Glomerular endothelial cell (primary cell): Measurements from ENCODE around the gene FBXO30. TPM values are rescaled to one million over a fixed set of nuclear protein-coding genes. Genes with fewer than 3 reads are reported as not detected.
A peak's percentile ranks its signal among the peaks of the same experiment; 100 is the strongest.

ENCODE experiments used
- DNase-seq: peaks from one replicate; pipeline ENCODE4 v3.0.0-alpha.2; 2011; ENCODE audit warnings: low read depth, low spot score; ENCODE audit errors: extremely low read depth
- total RNA-seq: library from RNA; depleted of rRNA; stranded (reverse); fragments of >200 nt; gene quantifications from 2 replicates; pipeline ENCODE4 v1.2.3, GENCODE V29; 2015

The FBXO30 gene
- total RNA-seq, 1 donor from 2014 or later, result 8.0 TPM

- DNase-seq, result no peak
Observed at GRCh38 chr6:145819994-145820393, 5.4 kb upstream of the FBXO30 start.

DNA sequence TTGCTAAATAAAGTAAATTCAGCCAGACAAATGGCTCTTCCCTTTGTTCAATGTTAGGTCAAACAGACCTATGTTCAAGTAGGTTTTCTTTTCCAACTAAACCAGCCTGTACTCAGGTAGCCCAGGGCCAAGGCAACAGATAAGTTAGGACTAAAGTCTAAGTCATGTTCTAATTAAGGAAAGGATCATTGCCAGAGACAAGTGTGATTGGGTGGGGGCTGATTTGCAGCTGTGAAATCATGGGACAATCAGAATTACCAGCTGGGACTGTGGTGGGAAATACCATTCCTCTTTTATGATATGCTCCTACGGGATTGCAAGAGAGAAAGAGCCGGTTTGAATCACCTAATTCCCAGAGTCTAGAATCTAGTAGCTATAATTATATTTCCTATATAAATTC, 4.2 kb upstream of the FBXO30 start:
- DNase-seq, result no peak

GRCh38 chr6:145816392-145816791, 1.8 kb upstream of the FBXO30 start:
- DNase-seq, result no peak

- no peak for DNase-seq
Observed at GRCh38 chr6:145815309-145816274, 997 bp upstream of the FBXO30 start.

DNA sequence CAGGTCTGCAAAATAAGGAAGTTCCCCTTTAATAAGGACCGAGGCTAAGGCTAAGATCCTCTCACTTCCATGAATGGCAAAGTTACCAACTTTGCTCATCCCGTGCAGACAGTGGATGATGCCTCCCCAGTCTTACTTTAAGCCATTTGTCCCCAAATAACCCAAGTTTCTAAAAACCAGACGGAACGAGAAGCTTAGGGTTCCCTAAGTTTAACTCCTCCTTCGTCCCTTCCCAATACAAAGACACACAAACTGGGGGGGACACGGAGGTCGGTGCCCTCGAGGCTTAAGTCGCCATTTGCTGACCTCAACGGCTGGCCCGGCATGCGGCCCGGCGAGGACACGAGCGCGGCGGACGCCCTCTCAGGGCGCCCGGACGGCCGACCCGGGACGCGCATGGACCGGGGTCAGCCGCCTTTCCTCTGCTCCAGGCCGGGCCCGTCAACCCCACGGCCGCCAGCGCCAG, 527 bp downstream of the FBXO30 start:
- peak; percentile 42 for DNase-seq

- DNase-seq, result peak; percentile 31
Observed at GRCh38 chr6:145813285-145814034, 1.1 kb downstream of the FBXO30 start.

GRCh38 chr6:145811741-145812140, 2.9 kb downstream of the FBXO30 start:
- no peak for DNase-seq

DNA sequence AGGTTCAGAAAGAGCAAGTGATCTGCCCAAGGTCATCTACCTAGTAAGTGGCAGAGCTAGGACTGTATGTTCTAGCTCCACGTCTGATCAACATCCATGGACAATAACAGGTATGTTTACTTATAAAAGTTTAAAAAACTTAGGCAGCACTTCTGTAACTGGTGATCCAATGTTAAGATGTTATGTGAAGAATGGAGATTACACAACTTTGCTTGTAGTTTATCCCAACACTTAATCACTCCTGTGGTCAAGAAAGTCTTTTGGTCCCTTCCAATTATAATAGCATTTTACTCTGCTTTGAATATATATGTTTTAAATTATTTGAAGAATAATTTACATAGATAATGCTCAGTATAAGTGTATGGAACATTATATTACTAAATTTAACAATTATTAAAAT, 4.8 kb downstream of the FBXO30 start:
- no peak for DNase-seq

- no peak for DNase-seq
Observed at GRCh38 chr6:145809211-145809610, 5.4 kb downstream of the FBXO30 start.

DNA sequence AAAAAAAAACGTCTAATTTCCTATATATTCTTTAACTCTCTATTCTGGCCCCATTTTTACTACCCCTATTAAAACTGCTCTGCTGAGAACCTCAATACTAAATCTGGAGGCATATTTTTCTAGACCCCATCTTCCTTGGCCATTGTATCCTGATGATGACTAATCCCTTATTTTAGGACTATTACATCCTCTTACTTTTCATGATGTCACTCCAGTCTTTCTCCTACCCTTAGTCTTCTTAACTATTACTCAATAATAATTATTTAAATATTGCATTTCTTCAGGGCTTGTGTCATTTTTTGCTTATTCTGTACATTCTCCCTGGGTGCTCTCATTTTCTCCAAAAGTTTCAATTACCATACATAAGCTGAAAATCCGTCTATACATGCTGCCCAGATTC, 6.4 kb downstream of the FBXO30 start:
- no peak for DNase-seq

DNA sequence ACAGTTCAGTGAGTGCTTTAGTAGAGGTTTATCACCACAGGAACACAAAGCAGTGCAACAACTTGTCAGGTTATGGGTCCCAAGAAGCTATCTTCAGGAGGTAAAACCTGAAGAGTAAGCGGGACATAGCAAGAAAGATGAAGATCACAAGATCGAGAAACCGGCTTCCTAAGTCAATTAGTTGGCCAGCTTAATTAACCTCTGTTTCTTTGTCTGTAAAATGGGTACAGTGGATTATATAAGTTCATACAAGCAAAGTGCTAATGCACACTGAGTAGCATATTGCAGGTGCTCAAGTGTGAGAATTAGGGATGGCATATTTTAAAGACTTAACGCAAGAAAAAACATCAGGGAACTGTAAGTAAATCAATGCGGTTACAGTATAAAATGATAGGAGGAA, 12.5 kb downstream of the FBXO30 start:
- DNase-seq, result no peak

DNA sequence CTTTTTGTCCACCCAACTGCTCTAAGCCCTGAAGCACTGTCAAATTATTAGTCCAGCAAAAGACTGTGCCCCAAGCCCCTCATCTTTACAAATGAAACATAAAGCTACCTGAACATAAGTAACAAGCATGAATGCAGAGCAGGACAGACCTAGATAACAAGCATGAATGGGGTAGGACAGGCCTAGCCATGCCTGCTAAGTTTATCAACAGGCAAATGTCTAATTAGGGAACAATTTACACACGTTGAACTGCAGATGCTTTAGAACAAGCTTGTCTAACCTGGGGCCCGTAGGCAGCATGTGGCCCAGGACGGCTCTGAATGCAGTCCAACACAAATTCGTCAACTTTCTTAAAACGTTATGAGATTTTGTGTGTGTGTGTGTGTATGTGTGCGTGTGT, 13.6 kb downstream of the FBXO30 start:
- no peak for DNase-seq

- DNase-seq, result no peak
Observed at GRCh38 chr6:145798530-145798929, 16.1 kb downstream of the FBXO30 start.

- no peak for DNase-seq
Observed at GRCh38 chr6:145789443-145789842, 25.2 kb downstream of the FBXO30 start.

DNA sequence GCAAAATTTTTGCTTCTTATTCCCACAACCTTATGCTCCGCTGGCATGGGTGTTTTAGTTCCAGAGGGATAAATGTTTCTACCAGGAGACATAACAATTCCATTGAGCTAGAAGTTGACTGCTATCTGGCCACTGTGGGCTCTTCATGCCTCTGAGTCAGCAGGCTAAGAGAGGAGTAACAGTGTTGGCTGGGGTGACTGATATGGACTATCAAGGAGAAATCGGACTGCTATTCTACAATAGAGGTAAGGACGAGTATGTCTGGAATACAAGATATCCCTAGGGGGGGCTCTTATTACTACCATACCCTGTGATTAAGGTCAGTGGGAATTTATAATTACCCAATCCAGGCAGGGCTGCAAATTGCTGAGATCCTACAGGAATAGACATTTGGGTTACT, 26.9 kb downstream of the FBXO30 start:
- DNase-seq, result no peak

- DNase-seq, result no peak
Observed at GRCh38 chr6:145784683-145785082, 29.9 kb downstream of the FBXO30 start.

GRCh38 chr6:145783796-145784195, 30.8 kb downstream of the FBXO30 start:
- DNase-seq, result no peak

DNA sequence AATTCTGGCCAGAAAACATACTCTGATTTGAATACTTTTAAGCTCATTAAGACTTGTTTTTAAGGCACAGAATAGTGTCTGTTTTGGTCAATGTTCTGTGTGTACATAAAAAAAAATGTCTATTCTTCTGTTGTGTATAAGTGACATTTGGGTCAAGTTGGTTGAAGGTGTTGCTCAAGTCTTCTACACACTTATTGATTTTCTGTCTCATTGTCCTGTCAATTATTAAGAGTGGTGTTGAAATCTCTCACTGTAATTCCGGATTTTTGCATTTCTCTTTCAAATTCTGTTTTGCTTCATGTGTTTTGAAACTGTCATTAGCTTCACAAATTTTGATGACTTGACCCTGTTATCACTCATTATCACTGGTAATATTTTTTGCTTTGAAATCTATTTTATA, 41.7 kb downstream of the FBXO30 start:
- DNase-seq, result no peak

DNA sequence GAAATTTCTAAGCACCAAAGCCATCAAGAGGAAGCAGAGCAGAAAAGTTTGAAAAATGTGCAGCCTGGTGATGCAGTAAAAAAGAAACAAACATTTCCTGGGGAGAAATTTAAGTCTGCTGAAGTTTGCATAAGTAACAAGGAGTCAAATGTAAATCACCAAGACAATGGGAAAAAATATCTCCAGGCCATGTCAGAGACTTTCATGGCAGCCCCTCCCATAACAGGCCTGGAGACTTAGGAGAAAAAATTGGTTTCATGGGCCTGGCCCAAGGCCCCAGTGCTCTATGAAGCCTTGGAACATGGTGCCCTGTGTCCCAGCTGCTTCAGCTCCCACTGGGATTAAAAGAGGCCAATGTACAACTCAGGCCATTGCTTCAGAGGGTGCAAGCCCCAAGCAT, 49.1 kb downstream of the FBXO30 start:
- no peak for DNase-seq

GRCh38 chr6:145763742-145764141, 50.9 kb downstream of the FBXO30 start:
- DNase-seq, result no peak

DNA sequence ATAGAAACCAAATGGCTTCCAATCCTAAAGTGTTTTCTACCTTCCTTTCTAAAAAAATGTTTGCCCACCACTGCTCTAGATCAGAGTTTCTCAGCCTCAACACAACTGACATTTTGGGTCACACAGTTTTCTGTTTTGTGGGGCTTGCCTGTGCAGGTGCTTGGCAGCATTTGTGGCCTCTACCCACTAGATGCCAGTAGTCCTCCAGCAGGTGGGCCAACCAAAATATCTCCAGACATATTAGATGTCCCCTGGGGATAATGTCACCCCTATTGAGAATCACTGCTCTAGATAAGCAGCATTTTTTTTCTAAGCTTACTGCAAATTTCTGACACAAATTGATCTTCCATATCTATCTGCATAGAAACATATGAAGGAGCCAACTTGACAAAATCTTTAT, 53.0 kb downstream of the FBXO30 start:
- no peak for DNase-seq

GRCh38 chr6:145758113-145758512, 56.5 kb downstream of the FBXO30 start:
- no peak for DNase-seq
